H1 (cell line): ENCODE measurements around the gene C6orf62. TPM values are rescaled to one million over a fixed set of nuclear protein-coding genes. Genes with fewer than 3 reads are reported as not detected.

Source experiments
- CTCF ChIA-PET: fragments of 300-600 bp; sonication (Branson Sonifier 250); formaldehyde crosslinking; loops from one replicate; lab custom pipeline; 2021; ENCODE audit not compliant: partially characterized antibody; lab: Charles Lee
- POLR2A ChIA-PET: fragments of 300-600 bp; sonication (Branson Sonifier 250); formaldehyde crosslinking; loops from one replicate; lab custom pipeline; 2021; ENCODE audit warnings: inconsistent platforms; ENCODE audit not compliant: partially characterized antibody; lab: Charles Lee
- DNase-seq, 2 experiments: peaks; one replicate each; pipeline versions ENCODE4 v3.0.0 to v3.0.0-alpha.2; 2010 to 2022; ENCODE audit warnings: low spot score in 2 of 2, low read depth in 1 of 2, mixed read lengths in 1 of 2
- FAIRE-seq: peaks from 2 replicates; lab custom pipeline; 2011; peaks lifted over from hg19 to GRCh38; lab: Jason Lieb, UNC
- H2AFZ ChIP-seq: 2 replicates; pipeline ENCODE4 v1.8.1; 2012; ENCODE audit warnings: low read length, inconsistent platforms
- H2AK5ac ChIP-seq: 2 replicates; pipeline ENCODE4 v1.6.1; 2013; ENCODE audit warnings: low read depth, low read length
- H2BK120ac ChIP-seq: replicated peaks from 2 replicates; pipeline ENCODE3; 2013; ENCODE audit warnings: low read depth, low read length, inconsistent platforms
- H2BK12ac ChIP-seq: 2 replicates; pipeline ENCODE4 v1.6.1; 2013; ENCODE audit warnings: low read depth, low read length
- H2BK15ac ChIP-seq: 2 replicates; pipeline ENCODE4 v1.6.1; 2013; ENCODE audit warnings: low read length
- H2BK20ac ChIP-seq: 2 replicates; pipeline ENCODE4 v1.6.1; 2013; ENCODE audit warnings: low read length
- H2BK5ac ChIP-seq: 2 replicates; pipeline ENCODE4 v1.6.1; 2013; ENCODE audit warnings: low read depth, low read length
- H3K14ac ChIP-seq: 2 replicates; pipeline ENCODE4 v1.6.1; 2013; ENCODE audit warnings: inconsistent platforms; ENCODE audit not compliant: insufficient read length
- H3K18ac ChIP-seq: 2 replicates; pipeline ENCODE4 v1.6.1; 2013; ENCODE audit warnings: low read length; ENCODE audit errors: extremely low read depth
- H3K23ac ChIP-seq: 2 replicates; pipeline ENCODE4 v1.6.1; 2013; ENCODE audit warnings: inconsistent platforms; ENCODE audit not compliant: insufficient read length
- H3K23me2 ChIP-seq: 2 replicates; pipeline ENCODE4 v1.6.1; 2013; ENCODE audit warnings: low read depth, low read length
- H3K27ac ChIP-seq: 2 replicates; pipeline ENCODE4 v1.6.1; 2011; ENCODE audit warnings: low read depth, low read length, inconsistent platforms
- H3K27me3 ChIP-seq, 4 experiments: replicated peaks in 1 of 4; 1 replicate in 1 of 4; 2 replicates in 3 of 4; pipeline versions ENCODE4 v1.6.1 to v1.8.1; 2011 to 2013; ENCODE audit warnings: low read length in 3 of 4, mild to moderate bottlenecking in 3 of 4, inconsistent platforms in 2 of 4, mixed read lengths in 2 of 4, moderate library complexity in 1 of 4; ENCODE audit not compliant: control insufficient read depth in 3 of 4, insufficient read depth in 3 of 4; ENCODE audit errors: extremely low read depth in 1 of 4
- H3K36me3 ChIP-seq, 4 experiments: 2 replicates each; pipeline versions ENCODE4 v1.6.1 to v1.8.1; 2011 to 2013; ENCODE audit warnings: mild to moderate bottlenecking in 4 of 4, low read length in 3 of 4, moderate library complexity in 2 of 4, control low read depth in 1 of 4, inconsistent platforms in 1 of 4; ENCODE audit not compliant: insufficient read depth in 4 of 4, control insufficient read depth in 2 of 4
- H3K4ac ChIP-seq: replicated peaks from 2 replicates; pipeline ENCODE3; 2013; ENCODE audit warnings: low read length, low read depth, mixed read lengths, inconsistent platforms; ENCODE audit not compliant: insufficient read length
- H3K4me1 ChIP-seq, 4 experiments: replicated peaks in 1 of 4; 1 replicate in 1 of 4; 2 replicates in 3 of 4; pipeline versions ENCODE4 v1.6.1 to v1.8.1; 2011 to 2013; ENCODE audit warnings: low read length in 3 of 4, inconsistent platforms in 2 of 4, mixed read lengths in 1 of 4; ENCODE audit not compliant: insufficient read depth in 4 of 4, control insufficient read depth in 3 of 4
- H3K4me2 ChIP-seq, 2 experiments: 2 replicates each; pipeline versions ENCODE4 v1.6.1 to v1.8.1; 2011 to 2013; ENCODE audit warnings: low read depth in 2 of 2, low read length in 2 of 2, control low read depth in 1 of 2, inconsistent platforms in 1 of 2, mild to moderate bottlenecking in 1 of 2; ENCODE audit not compliant: insufficient read depth in 1 of 2
- H3K4me3 ChIP-seq, 4 experiments: fragments of 200-600, 300-600 bp in 1 of 4; sonication (generic), shearing (Covaris generic), sonication (Bioruptor Twin) in 1 of 4; 2 replicates each; pipeline versions ENCODE4 v1.5.1 to v1.8.1; 2011 to 2016; ENCODE audit warnings: low read length in 4 of 4, low read depth in 3 of 4, control low read depth in 2 of 4, inconsistent platforms in 2 of 4, mild to moderate bottlenecking in 2 of 4, mixed read lengths in 1 of 4, moderate library complexity in 1 of 4; ENCODE audit not compliant: insufficient read depth in 2 of 4; ENCODE audit errors: extremely low read depth in 1 of 4
- H3K56ac ChIP-seq: replicated peaks from 2 replicates; pipeline ENCODE3; 2013; ENCODE audit warnings: low read depth, mild to moderate bottlenecking, mixed read lengths, low read length, inconsistent platforms; ENCODE audit not compliant: insufficient read length
- H3K79me1 ChIP-seq: 2 replicates; pipeline ENCODE4 v1.6.1; 2013; ENCODE audit warnings: low read depth, low read length, control low read depth
- H3K79me2 ChIP-seq, 2 experiments: 2 replicates each; pipeline versions ENCODE4 v1.6.1 to v1.8.1; 2012 to 2013; ENCODE audit warnings: low read length in 2 of 2, mild to moderate bottlenecking in 2 of 2, inconsistent platforms in 1 of 2; ENCODE audit not compliant: insufficient read depth in 2 of 2, control insufficient read depth in 1 of 2
- H3K9ac ChIP-seq, 4 experiments: replicated peaks in 1 of 4; 1 replicate in 1 of 4; 2 replicates in 3 of 4; pipeline versions ENCODE4 v1.6.1 to v1.8.1; 2011 to 2013; ENCODE audit warnings: low read depth in 3 of 4, low read length in 3 of 4, control low read depth in 2 of 4, mild to moderate bottlenecking in 2 of 4, moderate library complexity in 2 of 4, inconsistent platforms in 1 of 4; ENCODE audit errors: extremely low read depth in 1 of 4
- H3K9me3 ChIP-seq, 2 experiments: 2 replicates each; pipeline versions ENCODE4 v1.6.1 to v1.8.1; 2012 to 2013; ENCODE audit warnings: mild to moderate bottlenecking in 2 of 2, moderate library complexity in 2 of 2, control low read depth in 1 of 2, inconsistent platforms in 1 of 2, low read depth in 1 of 2, low read length in 1 of 2, mixed read lengths in 1 of 2; ENCODE audit not compliant: insufficient read depth in 2 of 2
- H4K20me1 ChIP-seq, 2 experiments: replicated peaks in 1 of 2; 2 replicates each; pipeline versions ENCODE3 to v1.8.1; 2011 to 2013; ENCODE audit warnings: inconsistent platforms in 2 of 2, low read length in 2 of 2, mild to moderate bottlenecking in 1 of 2; ENCODE audit not compliant: insufficient read depth in 2 of 2, control insufficient read depth in 1 of 2
- H4K5ac ChIP-seq: 2 replicates; pipeline ENCODE4 v1.6.1; 2013; ENCODE audit warnings: low read length, low read depth, mixed read lengths, inconsistent platforms; ENCODE audit not compliant: insufficient read length
- H4K8ac ChIP-seq: 2 replicates; pipeline ENCODE4 v1.8.0; 2013; ENCODE audit warnings: mild to moderate bottlenecking, moderate library complexity, low read length, inconsistent platforms; ENCODE audit not compliant: insufficient read depth; ENCODE audit errors: extremely low read depth
- H4K91ac ChIP-seq: replicated peaks from 2 replicates; pipeline ENCODE3; 2013; ENCODE audit warnings: low read length, mixed read lengths, inconsistent platforms; ENCODE audit not compliant: insufficient read length
- EP300 ChIP-seq, 2 experiments: IDR thresholded peaks; 1 replicate in 1 of 2; 2 replicates in 1 of 2; pipeline ENCODE4 v1.6.1; 2011 to 2012; ENCODE audit warnings: low read depth in 2 of 2, low read length in 2 of 2, mild to moderate bottlenecking in 2 of 2, borderline replicate concordance in 1 of 2, inconsistent platforms in 1 of 2, moderate library complexity in 1 of 2
- KDM5A ChIP-seq: fragments of 200-600 bp; IDR thresholded peaks from 2 replicates; pipeline ENCODE4 v1.7.1; 2012; ENCODE audit warnings: mild to moderate bottlenecking, low read length, inconsistent platforms, mixed read lengths
- NANOG ChIP-seq: IDR thresholded peaks from 2 replicates; pipeline ENCODE4 v1.6.1; 2011; ENCODE audit warnings: low read length, low read depth, mild to moderate bottlenecking, inconsistent platforms; ENCODE audit not compliant: insufficient read depth, poor library complexity, severe bottlenecking
- SP1 ChIP-seq: IDR thresholded peaks from 2 replicates; pipeline ENCODE4 v1.6.1; 2011; ENCODE audit warnings: low read depth, low read length
- WGBS, 2 experiments: shearing (Covaris generic) in 1 of 2; methylation state at CpG; one replicate each; pipeline versions ENCODE4 v1.1.6 to v1.1.7; 2013 to 2015; ENCODE audit warnings: low lambda C conversion rate in 2 of 2, mixed read lengths in 2 of 2, inconsistent platforms in 1 of 2, low coverage in 1 of 2, missing lambda C conversion rate in 1 of 2; ENCODE audit not compliant: insufficient replicate concordance in 2 of 2, insufficient coverage in 1 of 2, insufficient read length in 1 of 2; ENCODE audit errors: extremely low coverage in 1 of 2, missing lambda C conversion rate in 1 of 2; 5-methylcytosine and 5-hydroxymethylcytosine counted together
- polyA plus RNA-seq, 7 experiments: library from polyadenylated mRNA; depleted of rRNA in 3 of 7; stranded (reverse) in 5 of 7; unstranded in 2 of 7; fragments of >200 nt in 5 of 7; fragments of 200-250 nt in 2 of 7; gene quantifications; 1 replicate in 5 of 7; 2 replicates in 1 of 7; 4 replicates in 1 of 7; pipeline versions ENCODE4 v1.2.1 to v1.2.3, GENCODE V29; 2011 to 2013; ENCODE audit warnings: missing spikeins in 2 of 7, mixed read lengths in 2 of 7
- total RNA-seq: library from RNA; stranded (reverse); fragmentation: NEBNext Ultra II Directional; extraction: Animal tissue kit (Norgen Biotek cat#: 25700); gene quantifications from 2 replicates; pipeline ENCODE4 v1.2.1, GENCODE V29; 2021

The C6orf62 gene
- total and polyA plus RNA-seq, 2 of the 8 experiments (the other 6 are each of a cell fraction or from before 2014, with no cell fraction given) = 25.6 to 101 TPM

DNA sequence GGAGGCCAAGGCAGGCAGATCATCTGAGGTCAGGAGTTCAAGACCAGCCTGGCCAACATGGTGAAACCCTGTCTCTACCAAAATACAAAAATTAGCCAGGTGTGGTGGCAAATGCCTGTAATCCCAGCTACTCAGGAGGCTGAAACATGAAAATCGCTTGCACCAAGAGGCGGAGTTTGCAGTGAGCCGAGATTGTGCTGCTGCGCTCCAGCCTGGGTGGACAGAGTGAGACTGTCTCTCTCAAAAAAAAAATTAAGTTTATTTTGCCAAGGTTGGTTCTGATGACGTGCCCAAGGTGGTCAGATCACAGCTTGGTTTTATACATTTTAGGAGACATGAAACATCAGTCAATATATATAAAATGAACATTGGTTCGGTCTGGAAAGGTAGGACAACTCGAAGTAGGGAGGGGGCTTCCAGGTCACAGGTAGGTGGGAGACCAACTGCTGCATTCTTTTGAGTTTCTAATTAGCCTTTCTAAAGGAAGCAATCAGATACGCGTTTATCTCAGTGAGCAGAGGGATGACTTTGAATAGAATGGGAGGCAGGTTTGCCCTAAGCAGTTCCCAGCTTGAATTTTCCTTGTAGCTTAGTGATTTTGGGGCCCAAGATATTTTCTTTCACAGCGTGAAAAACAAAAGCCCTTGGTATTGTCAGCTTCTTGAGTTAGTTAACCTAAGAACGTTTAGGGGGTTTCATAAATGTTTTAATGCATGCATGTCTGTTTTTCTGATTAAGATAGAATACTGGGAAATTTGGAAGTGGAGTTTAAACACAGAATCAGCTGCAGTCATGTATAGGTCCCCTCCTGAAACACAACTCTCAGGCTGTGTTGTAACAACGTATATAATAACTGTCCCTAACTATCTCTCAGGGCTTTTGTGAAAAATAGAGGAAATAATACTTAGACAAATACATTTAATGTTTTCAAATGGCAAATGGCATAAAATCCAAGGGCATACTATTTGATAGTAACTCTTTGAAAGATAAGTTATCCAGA is 35.4 kb downstream of the C6orf62 start:
- H3K4me1 ChIP-seq = peaks cover 3 to 19% (median 8%) of the 10 kb centered on the region in 4 experiments; a peak in 6 of 7 replicates
- H3K4ac ChIP-seq = peak overlapping the region; percentile 38
- H2BK120ac ChIP-seq = peak overlapping the region; percentile 64
- 0 out of 4 replicates have a peak, but pooled peaks cover 0 to 4% of the 10 kb centered on the region in 2 experiments for H3K79me2 ChIP-seq
- 24% methylated on average over 12 of the region's 12 CpGs; no CpG with 5 or more reads in 1 of the 2 experiments for WGBS, 2 experiments
- H4K91ac ChIP-seq = no peak overlapping the region
- H3K23me2 ChIP-seq = no peaks in the 10 kb centered on the region
- peak overlapping the region; percentile 6; the same call in 1 of the 2 replicates for H2BK5ac ChIP-seq
- DNase-seq (no peak), FAIRE-seq (no peak)
- peak overlapping the region in 1 of 4 experiments; percentile 46; a peak in 2 of 8 replicates for H3K4me3 ChIP-seq
- H4K8ac ChIP-seq = no peak overlapping the region
- ChIA-PET POLR2A (interaction anchor here (0.6 to 3.8 kb wide), 10 partner anchors 10 to 112 kb away, joined by 3 to 22 read pairs (median 6); partner anchors contain the start of genes ACOT13 and TDP2), CTCF (interaction anchor here (0.8 to 2.7 kb wide), 8 partner anchors 11 to 158 kb away, joined by 3 to 13 read pairs (median 4); partner anchors contain the start of genes ACOT13 and TDP2)
- H3K27ac ChIP-seq = no peak overlapping the region
- H3K4me2 ChIP-seq = peak overlapping the region; percentile 15 to 57
- no peak overlapping the region for H3K14ac ChIP-seq
- no peak overlapping the region for H2BK12ac ChIP-seq
- peaks cover 0 to 5% (median 0%) of the 10 kb centered on the region in 4 experiments; a peak in 1 of 7 replicates for H3K27me3 ChIP-seq
- H4K5ac ChIP-seq = peak overlapping the region; percentile 54
- no peaks in the 10 kb centered on the region for H3K79me1 ChIP-seq
- H3K18ac ChIP-seq = no peak overlapping the region
- H3K36me3 ChIP-seq = peaks cover 0 to 3% (median 0%) of the 10 kb centered on the region in 4 experiments; a peak in 1 of 8 replicates
- no peak overlapping the region for H3K56ac ChIP-seq
- no peaks in the 10 kb centered on the region for H3K9me3 ChIP-seq
- H2BK20ac ChIP-seq = 0 out of 2 replicates have a peak overlapping the region, but pooled peaks have one; percentile 15
- no peak overlapping the region for H2AK5ac ChIP-seq
- H4K20me1 ChIP-seq = no peaks in the 10 kb centered on the region
- H2AFZ ChIP-seq = no peak overlapping the region
- H3K23ac ChIP-seq = no peak overlapping the region
- H2BK15ac ChIP-seq = no peak overlapping the region
- H3K9ac ChIP-seq = no peak overlapping the region
- TF ChIP-seq NANOG (peak; percentile 97), SP1 (0 out of 2 replicates have a peak, but pooled peaks have one; percentile 55), KDM5A (no peak), EP300 (IDR thresholded peaks at IDR 0.05; ENCODE audit: borderline replicate concordance in 1 of 2, low read depth in 2 of 2, low read length in 2 of 2) (peak in 1 of 2 experiments; percentile 51; a peak in 1 of 3 replicates)
